ENCODE measurements around the gene TRPV3.

Gene TRPV3

DNA sequence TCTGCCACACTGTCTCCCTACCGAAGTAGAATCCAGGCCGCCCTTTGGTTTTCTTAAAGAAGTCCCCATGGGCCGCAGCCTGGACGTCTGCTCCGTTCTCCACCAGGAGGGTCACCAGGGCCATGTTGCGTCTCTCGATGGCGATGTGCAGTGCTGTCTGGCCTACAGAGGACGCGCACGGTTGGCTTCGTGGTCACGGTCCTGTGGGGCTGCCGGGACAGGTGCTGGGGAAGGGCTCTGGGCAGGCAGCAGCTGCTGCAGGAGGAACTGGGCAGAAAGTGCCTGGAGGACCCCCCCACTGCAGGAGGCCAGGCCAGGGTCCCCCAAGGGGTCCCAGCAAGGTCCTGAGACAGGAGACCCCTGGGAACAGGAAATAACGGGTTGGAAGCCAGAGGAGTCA, 32.6 kb upstream of the TRPV3 start:
- H3K79me2 ChIP-seq (ENCODE audit: control insufficient read depth, insufficient read depth, low read length, poor library complexity) = no peaks in the 10 kb centered on the region
- DNase-seq = no peak
- H3K4me3 ChIP-seq (ENCODE audit: low read depth, low read length) = no peak overlapping the region
- H3K18ac ChIP-seq (ENCODE audit: low read length) = no peak overlapping the region
- peaks cover 2% of the 10 kb centered on the region for H3K9me3 ChIP-seq (ENCODE audit: insufficient read depth, low read depth, low read length)
- H3K23ac ChIP-seq (ENCODE audit: low read length) = no peak overlapping the region
- H2AFZ ChIP-seq (ENCODE audit: insufficient read depth, low read length, poor library complexity) = no peak overlapping the region
- no peaks in the 10 kb centered on the region for H3K79me1 ChIP-seq (ENCODE audit: low read length)
- H3K9ac ChIP-seq (ENCODE audit: low read length) = no peak overlapping the region
- H3K36me3 ChIP-seq (ENCODE audit: control insufficient read depth in 1 of 2, insufficient read depth in 2 of 2, low read length in 2 of 2) = peaks cover 2 to 8% of the 10 kb centered on the region in 2 experiments
- no peak overlapping the region for H2AK5ac ChIP-seq (ENCODE audit: low read length)
- H3K14ac ChIP-seq (ENCODE audit: low read length) = no peak overlapping the region
- no peak overlapping the region for H3K27ac ChIP-seq (ENCODE audit: low read depth, low read length)
- H3K4me2 ChIP-seq (ENCODE audit: low read length) = no peak overlapping the region
- no peak overlapping the region for H4K12ac ChIP-seq (ENCODE audit: low read depth, low read length)
- no peak overlapping the region for H4K8ac ChIP-seq (ENCODE audit: low read depth, low read length)
- H3K27me3 ChIP-seq (ENCODE audit: insufficient read depth, low read length) = no peaks in the 10 kb centered on the region
- H3K4me1 ChIP-seq (ENCODE audit: control insufficient read depth in 1 of 2, insufficient read depth in 2 of 2, low read length in 2 of 2) = peaks cover 0 to 2% of the 10 kb centered on the region in 2 experiments
- no peak overlapping the region for H4K91ac ChIP-seq (ENCODE audit: low read depth, low read length)
- no peak overlapping the region for H2BK5ac ChIP-seq (ENCODE audit: low read depth, low read length, poor library complexity)
- no CpG with 5 or more reads among the region's 15 CpGs for WGBS (ENCODE audit: extremely low coverage, insufficient coverage, insufficient read length)
- no peak overlapping the region for H2BK12ac ChIP-seq (ENCODE audit: low read length)
- H2BK120ac ChIP-seq (ENCODE audit: insufficient read depth, low read length, poor library complexity) = no peak overlapping the region
- no peak overlapping the region for H3K4ac ChIP-seq (ENCODE audit: low read depth, low read length)

DNA sequence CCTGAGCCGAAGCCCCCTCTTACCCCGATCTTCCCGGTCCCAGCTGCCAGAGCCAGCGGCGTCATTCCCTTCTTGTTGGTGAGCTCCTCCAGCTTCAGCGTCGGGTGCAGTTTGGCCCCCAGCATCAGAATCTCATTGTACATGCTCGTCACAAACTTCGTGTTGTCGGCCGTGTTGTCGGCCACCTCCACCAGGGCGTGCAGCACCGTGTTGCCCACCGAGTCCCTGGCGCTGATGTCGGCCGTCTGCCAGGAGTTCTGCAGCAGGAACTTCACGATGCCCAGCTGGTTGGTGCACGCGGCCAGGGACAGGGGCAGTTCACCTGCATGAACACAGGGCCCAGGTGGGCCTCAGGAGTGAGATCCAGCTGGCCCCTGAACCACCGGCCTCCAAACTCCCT, 32.2 kb upstream of the TRPV3 start:
- no peak overlapping the region for H3K9ac ChIP-seq (ENCODE audit: low read length)
- no peak overlapping the region for H4K12ac ChIP-seq (ENCODE audit: low read depth, low read length)
- no CpG with 5 or more reads among the region's 22 CpGs for WGBS (ENCODE audit: extremely low coverage, insufficient coverage, insufficient read length)
- no peak overlapping the region for H3K14ac ChIP-seq (ENCODE audit: low read length)
- no peak overlapping the region for H2BK12ac ChIP-seq (ENCODE audit: low read length)
- peaks cover 2 to 8% of the 10 kb centered on the region in 2 experiments for H3K36me3 ChIP-seq (ENCODE audit: control insufficient read depth in 1 of 2, insufficient read depth in 2 of 2, low read length in 2 of 2)
- H2BK120ac ChIP-seq (ENCODE audit: insufficient read depth, low read length, poor library complexity) = no peak overlapping the region
- no peak for DNase-seq
- peaks cover 2% of the 10 kb centered on the region for H3K9me3 ChIP-seq (ENCODE audit: insufficient read depth, low read depth, low read length)
- H3K4ac ChIP-seq (ENCODE audit: low read depth, low read length) = no peak overlapping the region
- H3K18ac ChIP-seq (ENCODE audit: low read length) = no peak overlapping the region
- no peak overlapping the region for H3K27ac ChIP-seq (ENCODE audit: low read depth, low read length)
- peaks cover 0 to 2% of the 10 kb centered on the region in 2 experiments for H3K4me1 ChIP-seq (ENCODE audit: control insufficient read depth in 1 of 2, insufficient read depth in 2 of 2, low read length in 2 of 2)
- H4K91ac ChIP-seq (ENCODE audit: low read depth, low read length) = no peak overlapping the region
- H2AFZ ChIP-seq (ENCODE audit: insufficient read depth, low read length, poor library complexity) = no peak overlapping the region
- no peak overlapping the region for H3K4me3 ChIP-seq (ENCODE audit: low read depth, low read length)
- no peak overlapping the region for H2AK5ac ChIP-seq (ENCODE audit: low read length)
- H2BK5ac ChIP-seq (ENCODE audit: low read depth, low read length, poor library complexity) = no peak overlapping the region
- H3K79me1 ChIP-seq (ENCODE audit: low read length) = no peaks in the 10 kb centered on the region
- H3K27me3 ChIP-seq (ENCODE audit: insufficient read depth, low read length) = no peaks in the 10 kb centered on the region
- no peak overlapping the region for H3K4me2 ChIP-seq (ENCODE audit: low read length)
- H3K23ac ChIP-seq (ENCODE audit: low read length) = no peak overlapping the region
- H4K8ac ChIP-seq (ENCODE audit: low read depth, low read length) = no peak overlapping the region
- no peaks in the 10 kb centered on the region for H3K79me2 ChIP-seq (ENCODE audit: control insufficient read depth, insufficient read depth, low read length, poor library complexity)

DNA sequence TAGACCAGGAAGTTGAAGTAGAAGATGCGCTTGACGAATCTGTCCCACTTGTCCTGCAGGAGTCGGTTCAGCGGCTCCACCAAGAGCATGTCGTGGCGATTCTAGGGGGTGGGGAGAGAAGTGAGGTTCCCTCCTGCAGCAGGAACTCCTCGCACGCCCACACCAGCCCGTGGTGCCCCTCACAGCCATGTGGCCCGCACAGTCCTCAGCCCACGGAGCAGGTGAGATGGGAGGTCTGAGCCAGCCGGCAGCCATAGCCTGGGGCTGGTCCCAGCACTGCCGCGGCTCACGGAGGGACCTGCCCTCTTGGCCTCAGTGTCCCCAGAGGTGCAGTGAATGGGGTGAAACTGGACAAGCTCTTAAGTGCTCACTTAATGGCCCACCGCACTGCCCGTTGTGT, 28.2 kb upstream of the TRPV3 start:
- Histone ChIP-seq H2AK5ac (ENCODE audit: low read length) (no peak overlapping the region), H3K36me3 (ENCODE audit: control insufficient read depth in 1 of 2, insufficient read depth in 2 of 2, low read length in 2 of 2) (peaks cover 2 to 8% of the 10 kb centered on the region in 2 experiments), H3K27me3 (ENCODE audit: insufficient read depth, low read length) (no peaks in the 10 kb centered on the region), H4K12ac (ENCODE audit: low read depth, low read length) (no peak overlapping the region), H3K79me2 (ENCODE audit: control insufficient read depth, insufficient read depth, low read length, poor library complexity) (no peaks in the 10 kb centered on the region), H3K9me3 (ENCODE audit: insufficient read depth, low read depth, low read length) (peaks cover 1% of the 10 kb centered on the region), H3K4ac (ENCODE audit: low read depth, low read length) (no peak overlapping the region), H2BK12ac (ENCODE audit: low read length) (no peak overlapping the region), H2BK5ac (ENCODE audit: low read depth, low read length, poor library complexity) (no peak overlapping the region), H2AFZ (ENCODE audit: insufficient read depth, low read length, poor library complexity) (no peak overlapping the region), H3K4me3 (ENCODE audit: low read depth, low read length) (no peak overlapping the region), H3K27ac (ENCODE audit: low read depth, low read length) (no peak overlapping the region), H3K14ac (ENCODE audit: low read length) (no peak overlapping the region), H3K23ac (ENCODE audit: low read length) (no peak overlapping the region), H3K79me1 (ENCODE audit: low read length) (no peaks in the 10 kb centered on the region), H2BK120ac (ENCODE audit: insufficient read depth, low read length, poor library complexity) (no peak overlapping the region), H4K91ac (ENCODE audit: low read depth, low read length) (no peak overlapping the region), H3K9ac (ENCODE audit: low read length) (no peak overlapping the region), H3K18ac (ENCODE audit: low read length) (no peak overlapping the region), H3K4me2 (ENCODE audit: low read length) (no peak overlapping the region), H3K4me1 (ENCODE audit: control insufficient read depth in 1 of 2, insufficient read depth in 2 of 2, low read length in 2 of 2) (no peaks in the 10 kb centered on the region), H4K8ac (ENCODE audit: low read depth, low read length) (no peak overlapping the region)
- DNase-seq = no peak
- WGBS (ENCODE audit: extremely low coverage, insufficient coverage, insufficient read length) = no CpG with 5 or more reads among the region's 17 CpGs

DNA sequence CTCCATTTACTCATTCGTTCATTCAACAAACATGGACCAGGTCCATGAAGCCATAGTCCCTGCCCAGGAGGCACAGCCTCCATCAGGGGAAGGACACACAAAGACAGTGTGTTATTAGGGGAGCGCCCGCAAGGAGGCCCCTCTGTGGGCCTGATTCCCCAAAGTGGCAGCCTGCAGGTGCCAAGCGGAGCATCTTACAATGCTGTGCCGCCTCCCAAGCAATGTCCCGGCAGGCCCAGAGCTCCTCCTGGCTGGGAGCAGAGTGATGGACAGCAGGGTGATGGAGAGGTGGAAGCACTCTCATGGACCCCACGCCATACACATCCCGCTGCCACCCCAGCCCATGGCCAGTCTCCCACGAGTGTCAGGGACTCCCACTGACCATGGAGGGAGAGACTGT, 25.8 kb upstream of the TRPV3 start:
- Histone ChIP-seq H3K4me1 (ENCODE audit: control insufficient read depth in 1 of 2, insufficient read depth in 2 of 2, low read length in 2 of 2) (no peaks in the 10 kb centered on the region), H2AFZ (ENCODE audit: insufficient read depth, low read length, poor library complexity) (no peak overlapping the region), H3K14ac (ENCODE audit: low read length) (no peak overlapping the region), H2BK120ac (ENCODE audit: insufficient read depth, low read length, poor library complexity) (no peak overlapping the region), H3K18ac (ENCODE audit: low read length) (no peak overlapping the region), H4K91ac (ENCODE audit: low read depth, low read length) (no peak overlapping the region), H3K9ac (ENCODE audit: low read length) (no peak overlapping the region), H4K8ac (ENCODE audit: low read depth, low read length) (no peak overlapping the region), H4K12ac (ENCODE audit: low read depth, low read length) (no peak overlapping the region), H3K4me3 (ENCODE audit: low read depth, low read length) (no peak overlapping the region), H3K36me3 (ENCODE audit: control insufficient read depth in 1 of 2, insufficient read depth in 2 of 2, low read length in 2 of 2) (peaks cover 2 to 10% of the 10 kb centered on the region in 2 experiments), H2BK5ac (ENCODE audit: low read depth, low read length, poor library complexity) (no peak overlapping the region), H3K79me2 (ENCODE audit: control insufficient read depth, insufficient read depth, low read length, poor library complexity) (no peaks in the 10 kb centered on the region), H2BK12ac (ENCODE audit: low read length) (no peak overlapping the region), H3K27ac (ENCODE audit: low read depth, low read length) (no peak overlapping the region), H3K4ac (ENCODE audit: low read depth, low read length) (no peak overlapping the region), H3K79me1 (ENCODE audit: low read length) (no peaks in the 10 kb centered on the region), H3K4me2 (ENCODE audit: low read length) (no peak overlapping the region), H3K9me3 (ENCODE audit: insufficient read depth, low read depth, low read length) (no peaks in the 10 kb centered on the region), H3K27me3 (ENCODE audit: insufficient read depth, low read length) (no peaks in the 10 kb centered on the region), H2AK5ac (ENCODE audit: low read length) (no peak overlapping the region), H3K23ac (ENCODE audit: low read length) (no peak overlapping the region)
- DNase-seq = no peak
- no CpG with 5 or more reads among the region's 9 CpGs for whole genome bisulfite sequencing (ENCODE audit: extremely low coverage, insufficient coverage, insufficient read length)

Data from trophoblast cell (in vitro differentiated cells and primary cell).